Measurements from ENCODE around the gene ADCY3. TPM values are rescaled to one million over a fixed set of nuclear protein-coding genes. Genes with fewer than 3 reads are reported as not detected.

ADCY3 gene
- polyA plus RNA-seq, 1 of the 3 experiments (the other 2 are of a cell fraction) = 53.9 TPM

DNA sequence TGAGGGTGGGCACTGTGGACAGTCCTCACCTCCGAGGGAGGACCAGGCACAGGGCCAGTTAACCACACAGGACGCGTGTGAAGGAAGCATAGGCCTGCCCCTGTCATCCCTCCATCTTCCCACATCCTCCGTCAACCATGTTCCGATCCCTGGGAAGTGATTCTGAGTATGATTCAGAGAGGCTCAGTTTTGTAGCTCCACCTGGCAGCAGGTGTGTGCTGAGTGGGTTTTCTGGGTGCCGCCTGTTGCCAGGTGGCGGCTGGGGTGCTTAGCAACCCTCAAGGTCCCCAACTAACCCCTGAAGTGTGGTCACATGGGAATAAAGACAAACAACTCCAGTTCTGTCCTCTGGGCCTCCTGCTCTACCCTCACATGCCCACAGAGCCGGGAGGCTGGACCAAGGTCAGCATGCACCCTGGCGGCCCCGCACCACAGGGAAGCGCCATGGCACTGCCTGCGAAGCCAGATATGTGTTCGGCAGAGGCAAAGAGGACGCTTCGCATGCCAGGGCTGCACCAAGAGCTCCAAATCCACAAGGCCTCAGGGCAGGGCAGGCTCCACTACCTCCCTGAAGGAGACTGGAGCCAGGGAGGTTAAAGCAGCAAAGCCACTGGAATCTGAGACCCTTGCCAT, 60.0 kb downstream of the ADCY3 start:
- Histone ChIP-seq H3K79me2 (ENCODE audit: insufficient read depth) (no peaks in the 10 kb centered on the region), H3F3A (replicated peaks; ENCODE audit: insufficient read depth) (no peaks in the 10 kb centered on the region), H3K4me1 (ENCODE audit: control insufficient read depth in 1 of 2, insufficient read depth in 2 of 2, low read depth in 1 of 2, low read length in 1 of 2) (peaks cover 8 to 10% of the 10 kb centered on the region in 2 experiments; a peak in 2 of 4 replicates), H3K27ac (ENCODE audit: low read depth in 2 of 2, low read length in 1 of 2) (no peak overlapping the region), H3K4me3 (ENCODE audit: low read depth in 2 of 2, low read length in 1 of 2) (no peak overlapping the region), H3K9me2 (no peaks in the 10 kb centered on the region), H4K20me1 (ENCODE audit: insufficient read depth) (no peaks in the 10 kb centered on the region), H3K9me3 (no peaks in the 10 kb centered on the region), H2AFZ (ENCODE audit: low read depth) (no peak overlapping the region), H3K4me2 (no peak overlapping the region), H3K27me3 (ENCODE audit: insufficient read depth) (no peaks in the 10 kb centered on the region), H3K9ac (no peak overlapping the region), H3K36me3 (replicated peaks in 1 of 2; ENCODE audit: control insufficient read depth in 1 of 2, insufficient read depth in 2 of 2, low read length in 1 of 2) (no peaks in the 10 kb centered on the region)
- 97% methylated on average over 10 of the region's 15 CpGs for WGBS (ENCODE audit: low lambda C conversion rate)
- ChIA-PET CTCF (interaction anchor here (2.2 kb wide), 1 partner anchor 32 kb away, joined by 6 read pairs; no protein-coding TSS in a partner anchor), POLR2A (no interaction called here)
- TF ChIP-seq ZBTB33 (IDR thresholded peaks at IDR 0.05; ENCODE audit: borderline replicate concordance, low read depth) (no peak), FOXJ3 (CRISPR knock-in tag; IDR thresholded peaks at IDR 0.05) (no peak)
- no peak for DNase-seq

DNA sequence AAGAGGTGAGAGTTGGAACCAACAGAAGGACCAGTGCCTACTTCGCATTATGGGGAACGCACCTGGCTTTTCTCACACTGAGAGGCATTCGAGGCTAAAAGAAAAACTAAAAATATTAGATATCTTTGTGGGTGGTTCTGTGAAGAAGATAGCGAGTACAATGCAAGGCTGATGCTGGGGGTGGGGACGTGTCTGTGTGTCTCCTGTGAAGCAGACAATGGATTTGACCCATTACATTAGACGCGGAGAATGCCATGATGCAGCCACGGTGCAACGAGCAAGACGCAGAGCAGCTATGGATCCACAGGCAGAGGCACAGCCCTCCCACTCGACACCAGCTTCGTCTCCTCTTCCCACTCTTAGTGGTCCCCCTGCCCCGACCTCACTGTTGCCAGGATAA, 61.0 kb downstream of the ADCY3 start:
- no peaks in the 10 kb centered on the region for H3K27me3 ChIP-seq (ENCODE audit: insufficient read depth)
- no peaks in the 10 kb centered on the region for H3K79me2 ChIP-seq (ENCODE audit: insufficient read depth)
- H3K4me2 ChIP-seq = no peak overlapping the region
- 85% methylated on average over 13 of the region's 13 CpGs for WGBS (ENCODE audit: low lambda C conversion rate)
- H3F3A ChIP-seq (replicated peaks; ENCODE audit: insufficient read depth) = no peaks in the 10 kb centered on the region
- TF ChIP-seq USF1 (IDR thresholded peaks at IDR 0.05; ENCODE audit: borderline replicate concordance, low read depth) (no peak), NFIC (IDR thresholded peaks at IDR 0.05; ENCODE audit: borderline replicate concordance) (no peak), NRF1 (IDR thresholded peaks at IDR 0.05; ENCODE audit: low read depth, low read length) (no peak), CHD2 (IDR thresholded peaks at IDR 0.05; ENCODE audit: low read length, partially characterized antibody) (no peak), FOXM1 (IDR thresholded peaks at IDR 0.05; ENCODE audit: low read depth) (no peak), TCF12 (IDR thresholded peaks at IDR 0.05) (no peak)
- no peak overlapping the region for H2AFZ ChIP-seq (ENCODE audit: low read depth)
- no peaks in the 10 kb centered on the region for H3K36me3 ChIP-seq (replicated peaks in 1 of 2; ENCODE audit: control insufficient read depth in 1 of 2, insufficient read depth in 2 of 2, low read length in 1 of 2)
- no peaks in the 10 kb centered on the region for H4K20me1 ChIP-seq (ENCODE audit: insufficient read depth)
- H3K9ac ChIP-seq = no peak overlapping the region
- H3K27ac ChIP-seq (ENCODE audit: low read depth in 2 of 2, low read length in 1 of 2) = no peak overlapping the region
- CTCF ChIA-PET = interaction anchor here (2.2 kb wide), 1 partner anchor 31 kb away, joined by 6 read pairs; no protein-coding TSS in a partner anchor
- POLR2A ChIA-PET = no interaction called here
- peaks cover 8 to 10% of the 10 kb centered on the region in 2 experiments; a peak in 2 of 4 replicates for H3K4me1 ChIP-seq (ENCODE audit: control insufficient read depth in 1 of 2, insufficient read depth in 2 of 2, low read depth in 1 of 2, low read length in 1 of 2)
- DNase-seq = no peak
- no peaks in the 10 kb centered on the region for H3K9me2 ChIP-seq
- no peak overlapping the region for H3K4me3 ChIP-seq (ENCODE audit: low read depth in 2 of 2, low read length in 1 of 2)
- no peaks in the 10 kb centered on the region for H3K9me3 ChIP-seq

DNA sequence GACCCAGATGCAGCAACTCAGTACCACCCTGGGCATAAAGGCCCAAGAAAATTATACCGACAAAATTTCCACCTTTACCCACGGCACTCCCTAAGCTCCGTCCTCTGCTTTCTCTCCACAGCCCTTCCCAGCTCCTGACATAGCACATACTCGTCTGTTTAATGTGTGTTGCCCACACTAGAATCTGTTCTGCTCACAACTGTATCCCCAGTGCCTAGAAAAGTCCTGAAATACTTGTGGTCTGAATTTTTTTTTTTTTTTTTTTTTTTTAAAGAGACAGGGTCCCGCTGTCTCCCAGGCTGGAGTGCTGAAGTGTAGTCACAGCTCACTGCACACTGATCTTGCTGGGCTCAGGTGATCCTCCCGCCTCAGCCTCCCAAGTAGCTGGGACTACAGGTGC, 62.3 kb downstream of the ADCY3 start:
- ChIA-PET CTCF (interaction anchor here (0.6 to 5.3 kb wide), 3 partner anchors 13 to 30 kb away, joined by 4 to 25 read pairs (median 6); no protein-coding TSS in a partner anchor), POLR2A (no interaction called here)
- H3K36me3 ChIP-seq (replicated peaks in 1 of 2; ENCODE audit: control insufficient read depth in 1 of 2, insufficient read depth in 2 of 2, low read length in 1 of 2) = no peaks in the 10 kb centered on the region
- no peaks in the 10 kb centered on the region for H3K79me2 ChIP-seq (ENCODE audit: insufficient read depth)
- H3K4me2 ChIP-seq = no peak overlapping the region
- H3K4me1 ChIP-seq (ENCODE audit: control insufficient read depth in 1 of 2, insufficient read depth in 2 of 2, low read depth in 1 of 2, low read length in 1 of 2) = peaks cover 8 to 10% of the 10 kb centered on the region in 2 experiments; a peak in 2 of 4 replicates
- H3K9me3 ChIP-seq = no peaks in the 10 kb centered on the region
- H3F3A ChIP-seq (replicated peaks; ENCODE audit: insufficient read depth) = no peaks in the 10 kb centered on the region
- no peak overlapping the region for H3K27ac ChIP-seq (ENCODE audit: low read depth in 2 of 2, low read length in 1 of 2)
- H2AFZ ChIP-seq (ENCODE audit: low read depth) = no peak overlapping the region
- no peaks in the 10 kb centered on the region for H4K20me1 ChIP-seq (ENCODE audit: insufficient read depth)
- H3K9me2 ChIP-seq = no peaks in the 10 kb centered on the region
- H3K9ac ChIP-seq = no peak overlapping the region
- no peak for DNase-seq
- WGBS (ENCODE audit: low lambda C conversion rate) = 95% methylated on average over 6 of the region's 6 CpGs
- TF ChIP-seq SIN3A (IDR thresholded peaks at IDR 0.05; ENCODE audit: borderline replicate concordance, low read depth, low read length) (no peak), RFX5 (IDR thresholded peaks at IDR 0.05; ENCODE audit: low read length) (no peak), POLR2AphosphoS5 (IDR thresholded peaks at IDR 0.05; ENCODE audit: low read depth, low read length) (no peak), RCOR1 (IDR thresholded peaks at IDR 0.05; ENCODE audit: low read length) (no peak), EZH2phosphoT487 (IDR thresholded peaks at IDR 0.05; ENCODE audit: borderline replicate concordance, low read depth) (no peak)
- TF ChIP-seq, protein P1, sequence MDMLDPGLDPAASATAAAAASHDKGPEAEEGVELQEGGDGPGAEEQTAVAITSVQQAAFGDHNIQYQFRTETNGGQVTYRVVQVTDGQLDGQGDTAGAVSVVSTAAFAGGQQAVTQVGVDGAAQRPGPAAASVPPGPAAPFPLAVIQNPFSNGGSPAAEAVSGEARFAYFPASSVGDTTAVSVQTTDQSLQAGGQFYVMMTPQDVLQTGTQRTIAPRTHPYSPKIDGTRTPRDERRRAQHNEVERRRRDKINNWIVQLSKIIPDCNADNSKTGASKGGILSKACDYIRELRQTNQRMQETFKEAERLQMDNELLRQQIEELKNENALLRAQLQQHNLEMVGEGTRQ (IDR thresholded peaks at IDR 0.05; ENCODE audit: borderline replicate concordance, low read depth, low read length) = no peak
- no peak overlapping the region for H3K4me3 ChIP-seq (ENCODE audit: low read depth in 2 of 2, low read length in 1 of 2)
- H3K27me3 ChIP-seq (ENCODE audit: insufficient read depth) = no peaks in the 10 kb centered on the region
